Urinary bladder (tissue), 4 donors: Measurements from ENCODE around the gene INSYN1. TPM values are rescaled to one million over a fixed set of nuclear protein-coding genes. Genes with fewer than 3 reads are reported as not detected.
"Not testable (repeated sequence)": the region's sequence is repeated elsewhere in the genome, so short reads cannot be mapped to it uniquely, and the experiment has no call there.

Source experiments
- DNase-seq: peaks from one replicate; pipeline ENCODE4 v3.0.0-alpha.2; 2015; ENCODE audit errors: extremely low spot score
- H3K27ac ChIP-seq: one replicate; pipeline ENCODE4 v1.5.1; 2013; ENCODE audit warnings: low read depth, mild to moderate bottlenecking, moderate library complexity
- H3K36me3 ChIP-seq: one replicate; pipeline ENCODE4 v1.6.1; 2013; ENCODE audit warnings: mild to moderate bottlenecking, moderate library complexity; ENCODE audit not compliant: insufficient read depth
- H3K4me1 ChIP-seq: one replicate; pipeline ENCODE4 v1.6.1; 2013; ENCODE audit warnings: mild to moderate bottlenecking, moderate library complexity; ENCODE audit not compliant: insufficient read depth
- H3K4me3 ChIP-seq: one replicate; pipeline ENCODE4 v1.5.1; 2013; ENCODE audit warnings: low read depth, low read length
- WGBS: extraction: QIAGEN DNeasy Blood & Tissue Kit; methylation state at CpG from one replicate; pipeline ENCODE4 v1.1.7; 2013; 5-methylcytosine and 5-hydroxymethylcytosine counted together
- polyA plus RNA-seq: library from polyadenylated mRNA; stranded (reverse); fragments of 200-250 nt; gene quantifications from one replicate; pipeline ENCODE4 v1.2.3, GENCODE V29; 2013
- total RNA-seq: library from RNA; depleted of rRNA; stranded (reverse); fragments of >200 nt; gene quantifications from one replicate; pipeline ENCODE4 v1.2.3, GENCODE V29; 2014
- donor health status: healthy with polysubstance abuse.
- donor health status: healthy.

The INSYN1 gene
- total and polyA plus RNA-seq, 2 donors: 7.3 to 12.2 TPM

DNA sequence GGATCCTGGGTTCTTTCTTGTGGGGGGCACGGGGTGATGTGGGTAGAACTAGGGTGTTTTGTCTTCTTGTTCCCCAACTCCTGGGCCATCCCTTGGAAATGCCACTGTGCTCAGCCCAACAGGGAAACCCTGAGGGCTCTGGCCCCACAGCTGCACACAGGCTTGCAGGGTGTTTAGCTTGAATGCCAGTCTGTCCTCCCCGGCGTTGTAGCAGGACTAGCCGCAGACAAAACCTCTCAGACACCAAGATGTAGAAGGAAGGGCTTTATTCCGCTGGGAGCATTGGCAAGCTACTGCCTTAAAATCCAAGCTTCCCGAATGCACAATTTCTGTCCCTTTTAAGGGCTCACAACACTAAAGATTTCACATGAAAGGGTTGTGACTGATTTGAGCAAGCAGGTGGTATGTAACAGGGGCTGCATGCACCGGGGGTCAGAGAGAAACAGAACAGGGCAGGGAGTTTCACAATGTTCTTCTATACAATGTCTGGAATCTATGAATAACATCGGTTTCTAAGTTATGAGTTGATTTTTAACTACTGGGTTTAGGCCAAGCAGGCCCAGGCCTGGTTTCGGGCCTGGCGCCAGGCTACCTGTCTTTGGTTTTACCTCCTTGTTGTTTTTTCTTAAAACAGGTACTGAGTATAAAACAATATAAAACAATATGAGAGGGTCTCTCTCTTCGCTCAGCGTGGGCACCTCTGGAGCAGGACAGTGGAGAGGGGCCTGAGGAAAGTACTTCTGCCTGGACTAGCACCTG is 32.3 kb upstream of the INSYN1 start:
- 86% methylated on average over 12 of the region's 12 CpGs for WGBS
- not testable (repeated sequence) for H3K4me1 ChIP-seq, H3K4me3 ChIP-seq, DNase-seq, H3K36me3 ChIP-seq, H3K27ac ChIP-seq

DNA sequence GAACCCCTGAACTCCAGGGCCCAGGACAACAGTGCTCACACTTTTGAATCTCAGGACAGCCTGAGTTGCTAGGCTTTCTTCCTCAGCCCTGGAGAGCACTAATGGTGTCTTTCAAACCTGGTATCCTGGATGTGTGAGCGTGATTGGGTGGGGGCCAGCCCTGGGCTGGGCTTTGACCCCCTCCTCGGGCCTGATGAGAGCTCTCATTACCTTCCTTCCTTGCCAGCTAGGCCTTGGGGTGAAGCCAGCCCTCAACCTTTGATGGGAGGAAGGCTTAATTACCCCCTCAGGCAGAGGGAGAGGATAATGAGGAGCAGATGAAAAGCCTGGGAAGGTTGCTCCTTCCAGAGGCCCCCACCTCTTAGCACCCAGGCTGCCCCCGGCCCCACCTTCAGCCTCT is 31.1 kb upstream of the INSYN1 start:
- WGBS: 68% methylated on average over 3 of the region's 3 CpGs
- Histone ChIP-seq H3K4me3 (no peak overlapping the region), H3K36me3 (no peaks in the 10 kb centered on the region), H3K27ac (no peak overlapping the region), H3K4me1 (no peaks in the 10 kb centered on the region)
- DNase-seq: no peak

- H3K4me1 ChIP-seq: no peaks in the 10 kb centered on the region
- no peak overlapping the region for H3K4me3 ChIP-seq
- no peaks in the 10 kb centered on the region for H3K36me3 ChIP-seq
- no peak for DNase-seq
- 62% methylated on average over 3 of the region's 3 CpGs for WGBS
- H3K27ac ChIP-seq: no peak overlapping the region
Measured at GRCh38 chr15:73782344-73782959, 29.3 kb upstream of the INSYN1 start.

DNA sequence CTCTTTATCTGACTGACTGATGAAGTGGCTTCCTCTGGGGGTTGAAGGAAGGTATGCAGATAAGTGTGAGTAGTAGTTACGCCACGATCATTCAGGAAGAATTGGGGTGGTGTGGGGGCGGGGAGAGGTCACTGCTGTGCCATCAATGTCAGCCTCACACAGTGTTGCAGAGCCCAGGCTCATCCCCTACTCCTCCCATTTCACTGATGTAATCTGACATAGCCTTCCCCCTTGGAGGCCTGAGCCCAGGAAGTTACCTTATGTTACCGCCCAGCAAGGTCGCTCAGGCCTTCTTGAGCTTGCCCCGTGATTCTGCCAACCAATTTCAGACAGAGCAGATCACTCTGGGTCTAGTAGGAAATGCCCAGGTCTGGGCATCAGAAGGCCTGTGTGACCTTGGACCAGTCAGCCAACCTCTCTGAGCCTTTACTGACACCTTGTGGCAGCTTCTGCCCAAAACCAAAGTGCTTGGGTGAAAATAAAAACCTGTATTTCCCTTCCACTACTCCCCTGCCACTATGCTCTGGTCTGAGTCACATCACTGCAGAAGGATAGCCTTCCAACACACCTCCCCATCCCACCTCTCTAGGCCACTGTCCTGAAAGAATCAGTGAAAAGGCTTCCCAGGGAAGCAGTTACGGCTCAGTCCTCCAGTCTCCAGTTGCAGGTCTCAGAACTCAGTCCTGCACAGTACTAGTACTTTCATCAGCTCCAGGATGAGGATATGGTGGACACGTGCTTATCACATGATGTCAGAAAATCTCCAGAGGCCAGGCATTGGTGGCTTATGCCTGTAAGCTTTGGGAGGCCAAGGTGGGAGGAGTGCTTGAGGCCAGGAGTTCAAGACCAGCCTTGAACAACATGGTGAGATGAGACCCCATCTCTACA is 28.1 kb upstream of the INSYN1 start:
- no peaks in the 10 kb centered on the region for H3K4me1 ChIP-seq
- DNase-seq: no peak
- 81% methylated on average over 8 of the region's 8 CpGs for WGBS
- no peak overlapping the region for H3K27ac ChIP-seq
- H3K36me3 ChIP-seq: no peaks in the 10 kb centered on the region
- no peak overlapping the region for H3K4me3 ChIP-seq

GRCh38 chr15:73779974-73780373 is 26.8 kb upstream of the INSYN1 start:
- no peak overlapping the region for H3K4me3 ChIP-seq
- no peak for DNase-seq
- H3K4me1 ChIP-seq: no peaks in the 10 kb centered on the region
- H3K27ac ChIP-seq: no peak overlapping the region
- WGBS: 92% methylated on average over 3 of the region's 3 CpGs
- no peaks in the 10 kb centered on the region for H3K36me3 ChIP-seq

DNA sequence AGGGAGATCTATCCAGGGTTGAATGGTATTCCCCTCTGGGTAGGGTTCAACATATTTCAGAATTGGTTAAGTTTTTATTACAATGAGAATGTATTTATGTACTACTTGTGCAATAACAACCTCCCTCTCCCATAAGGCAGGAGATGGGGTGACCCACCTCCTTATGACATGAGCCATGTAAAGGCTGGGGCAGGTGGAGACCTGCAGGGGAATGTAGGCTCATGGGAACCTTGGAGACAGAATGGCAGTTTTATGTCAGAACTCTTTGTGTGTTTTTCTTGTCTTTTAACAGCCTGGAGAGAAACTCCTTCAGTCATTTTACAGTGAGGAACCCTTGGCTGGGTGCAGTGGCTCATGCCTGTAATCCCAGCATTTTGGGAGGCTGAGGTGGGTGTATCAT is 24.6 kb upstream of the INSYN1 start:
- Histone ChIP-seq H3K36me3 (no peaks in the 10 kb centered on the region), H3K4me3 (no peak overlapping the region), H3K27ac (no peak overlapping the region), H3K4me1 (no peaks in the 10 kb centered on the region)
- peak; percentile 72 for DNase-seq

DNA sequence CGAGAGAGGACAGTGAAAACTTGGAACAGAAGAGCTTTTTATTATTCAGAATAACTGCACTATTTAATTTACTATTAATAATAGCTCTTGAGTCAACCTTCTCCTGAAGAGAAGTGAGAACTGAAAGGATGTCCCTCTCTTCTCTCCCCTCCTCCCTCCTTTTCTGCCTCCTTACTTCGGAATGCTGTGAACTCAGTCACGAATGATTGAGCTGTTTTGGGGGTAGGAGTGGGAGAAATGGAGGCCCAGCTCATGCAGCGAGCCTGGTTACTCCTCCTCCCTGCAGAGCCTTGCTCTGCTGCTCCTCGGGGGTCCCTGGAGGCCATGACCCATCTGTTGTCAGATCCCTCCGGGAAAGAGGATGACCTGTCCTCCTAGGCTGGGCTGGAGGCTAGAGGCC is 20.3 kb upstream of the INSYN1 start:
- Histone ChIP-seq H3K27ac (no peak overlapping the region), H3K36me3 (no peaks in the 10 kb centered on the region), H3K4me1 (no peaks in the 10 kb centered on the region), H3K4me3 (no peak overlapping the region)
- DNase-seq: no peak
- WGBS: 66% methylated on average over 6 of the region's 6 CpGs

DNA sequence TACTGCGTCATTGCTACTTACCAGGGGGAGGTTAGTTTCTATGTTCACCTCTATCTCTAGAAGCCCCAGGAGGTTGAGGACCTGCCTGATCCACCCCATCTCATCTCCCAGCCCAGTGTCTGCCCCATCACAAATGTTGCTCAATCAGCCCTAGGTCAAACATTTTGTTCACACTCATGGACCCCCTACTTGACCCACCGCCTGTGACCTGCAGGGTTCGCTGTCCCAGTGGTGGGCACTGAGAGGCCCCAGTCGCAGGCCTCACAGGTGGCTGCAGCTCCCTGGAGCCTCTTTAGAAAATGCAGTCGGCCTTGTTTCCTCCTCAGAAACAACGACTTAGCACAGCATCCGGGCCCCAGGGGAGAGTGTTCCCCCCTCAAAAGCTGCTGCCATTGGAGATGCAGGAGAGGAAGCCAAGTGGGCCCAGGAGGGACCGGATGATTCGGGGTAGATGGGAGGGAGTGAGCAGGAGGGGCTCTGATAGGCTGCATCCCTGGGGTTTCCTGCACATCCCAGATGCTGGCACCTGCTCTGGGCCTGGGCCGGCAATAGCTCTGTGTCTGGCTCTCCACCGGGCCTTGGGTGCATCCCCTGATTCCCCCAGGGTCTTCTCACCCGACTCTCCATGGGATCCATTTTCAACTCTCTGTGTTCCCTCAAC is 18.4 kb upstream of the INSYN1 start:
- Histone ChIP-seq H3K4me3 (no peak overlapping the region), H3K4me1 (no peaks in the 10 kb centered on the region), H3K36me3 (no peaks in the 10 kb centered on the region), H3K27ac (no peak overlapping the region)
- 67% methylated on average over 12 of the region's 12 CpGs for WGBS
- DNase-seq: no peak

DNA sequence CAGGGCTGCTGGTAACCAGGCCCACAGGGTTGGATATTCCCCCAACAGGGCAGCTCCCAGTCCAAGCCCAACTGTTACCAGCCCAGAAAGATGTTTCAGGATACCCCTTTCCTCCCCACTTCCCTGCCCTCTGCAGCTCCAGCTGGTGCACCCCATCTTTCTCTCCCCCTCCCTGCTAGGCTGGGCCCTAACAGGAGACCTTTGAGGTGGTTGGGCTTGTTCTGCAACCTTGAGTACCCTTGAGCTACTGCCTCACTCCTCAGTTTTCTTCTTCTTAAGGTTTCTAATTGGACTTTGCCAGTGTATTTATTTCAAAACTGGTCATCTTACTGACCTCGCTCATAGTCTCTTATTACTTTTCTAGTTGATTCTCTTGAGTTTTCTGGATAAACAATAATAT is 16.9 kb upstream of the INSYN1 start:
- H3K4me3 ChIP-seq: no peak overlapping the region
- H3K27ac ChIP-seq: no peak overlapping the region
- 81% methylated on average over 1 of the region's 1 CpG for WGBS
- H3K4me1 ChIP-seq: no peaks in the 10 kb centered on the region
- DNase-seq: no peak
- no peaks in the 10 kb centered on the region for H3K36me3 ChIP-seq

DNA sequence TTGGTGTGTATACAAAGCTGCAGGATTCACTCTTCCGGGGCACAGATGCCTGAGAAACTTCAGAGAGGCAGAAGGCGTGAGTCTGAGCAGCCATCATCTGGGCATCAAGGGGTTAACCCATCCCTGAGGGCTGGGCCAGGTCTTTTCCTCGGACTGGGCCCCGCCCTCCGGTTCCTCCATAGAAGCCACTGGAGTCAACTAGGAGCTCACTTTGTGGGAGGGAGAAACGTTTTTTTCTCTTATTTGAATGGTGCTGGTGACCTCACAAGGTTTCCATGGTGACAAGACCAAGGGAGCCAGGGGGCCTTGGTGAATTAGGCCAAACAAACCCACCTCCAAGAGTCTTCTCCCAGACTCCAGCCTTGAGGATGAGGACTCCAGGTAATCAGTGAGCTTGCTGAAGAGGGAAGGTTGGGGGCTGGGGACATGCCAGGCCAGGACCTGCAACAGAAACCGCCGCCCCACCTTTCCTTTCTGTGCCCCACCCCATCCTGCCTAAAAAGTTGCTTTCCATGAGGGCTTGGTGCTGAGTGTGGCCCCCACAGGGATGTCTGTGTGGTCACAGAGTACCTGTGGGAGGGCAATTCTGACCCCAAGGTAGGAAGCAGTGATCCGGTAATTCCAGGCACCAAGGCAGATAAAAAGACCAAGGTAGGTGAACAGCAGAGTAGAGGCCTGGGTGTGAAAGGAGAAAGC is 14.8 kb upstream of the INSYN1 start:
- WGBS: 51% methylated on average over 9 of the region's 9 CpGs
- DNase-seq: no peak
- H3K4me3 ChIP-seq: no peak overlapping the region
- no peaks in the 10 kb centered on the region for H3K36me3 ChIP-seq
- H3K27ac ChIP-seq: no peak overlapping the region
- H3K4me1 ChIP-seq: no peaks in the 10 kb centered on the region

DNA sequence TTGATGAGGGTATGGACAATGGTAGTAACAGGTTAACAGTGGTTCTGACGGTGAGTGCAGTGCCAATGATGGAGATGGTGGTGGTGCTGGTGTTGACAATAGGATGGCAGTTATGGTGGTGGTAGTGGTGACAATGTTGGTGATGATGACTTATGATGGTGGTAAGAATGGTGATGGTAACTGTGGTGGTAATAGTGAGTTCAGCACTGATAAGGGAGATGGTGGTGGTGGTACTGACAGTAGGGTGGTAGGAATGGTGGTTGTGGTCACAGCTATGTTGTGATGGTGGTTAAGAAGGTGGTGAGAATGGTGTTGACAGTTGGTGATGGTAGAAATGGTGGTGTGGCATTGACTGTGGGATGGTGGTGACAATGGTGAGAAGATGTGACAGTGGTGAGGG is 13.4 kb upstream of the INSYN1 start:
- 88% methylated on average over 1 of the region's 1 CpG for WGBS
- DNase-seq: no peak

GRCh38 chr15:73765778-73766177 is 12.6 kb upstream of the INSYN1 start:
- Histone ChIP-seq H3K36me3 (no peaks in the 10 kb centered on the region), H3K27ac (no peak overlapping the region), H3K4me1 (no peaks in the 10 kb centered on the region), H3K4me3 (no peak overlapping the region)
- no peak for DNase-seq
- 87% methylated on average over 1 of the region's 1 CpG for WGBS

More for the DNA sequence above, 13.4 kb upstream of the INSYN1 start:
- H3K4me1 ChIP-seq: no peaks in the 10 kb centered on the region
- H3K4me3 ChIP-seq: no peak overlapping the region
- no peaks in the 10 kb centered on the region for H3K36me3 ChIP-seq
- no peak overlapping the region for H3K27ac ChIP-seq

- H3K27ac ChIP-seq: no peak overlapping the region
Measured at GRCh38 chr15:73763931-73764330, 10.8 kb upstream of the INSYN1 start.

More at GRCh38 chr15:73763931-73764330, 10.8 kb upstream of the INSYN1 start:
- H3K4me1 ChIP-seq: no peaks in the 10 kb centered on the region
- 26% methylated on average over 3 of the region's 3 CpGs for WGBS
- H3K36me3 ChIP-seq: no peaks in the 10 kb centered on the region
- H3K4me3 ChIP-seq: no peak overlapping the region
- no peak for DNase-seq
